Endothelial cell of coronary artery (primary cell): Measurements from ENCODE around the gene MRNIP. TPM values are rescaled to one million over a fixed set of nuclear protein-coding genes. Genes with fewer than 3 reads are reported as not detected.

ENCODE experiments used
- total RNA-seq: library from RNA; depleted of rRNA; stranded (reverse); fragments of >200 nt; gene quantifications from 2 replicates; pipeline ENCODE4 v1.2.3, GENCODE V29; 2014

The MRNIP gene, protein sequence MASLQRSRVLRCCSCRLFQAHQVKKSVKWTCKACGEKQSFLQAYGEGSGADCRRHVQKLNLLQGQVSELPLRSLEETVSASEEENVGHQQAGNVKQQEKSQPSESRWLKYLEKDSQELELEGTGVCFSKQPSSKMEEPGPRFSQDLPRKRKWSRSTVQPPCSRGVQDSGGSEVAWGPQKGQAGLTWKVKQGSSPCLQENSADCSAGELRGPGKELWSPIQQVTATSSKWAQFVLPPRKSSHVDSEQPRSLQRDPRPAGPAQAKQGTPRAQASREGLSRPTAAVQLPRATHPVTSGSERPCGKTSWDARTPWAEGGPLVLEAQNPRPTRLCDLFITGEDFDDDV
- 10.2 and 17.2 TPM in 2 replicates for total RNA-seq

GRCh38 chr5:179858586-179859427, at the start of gene MRNIP:
TSS of gene MRNIP (minus strand) at chr5:179858817. CDS start at chr5:179858796, 21 bp downstream.

DNA sequence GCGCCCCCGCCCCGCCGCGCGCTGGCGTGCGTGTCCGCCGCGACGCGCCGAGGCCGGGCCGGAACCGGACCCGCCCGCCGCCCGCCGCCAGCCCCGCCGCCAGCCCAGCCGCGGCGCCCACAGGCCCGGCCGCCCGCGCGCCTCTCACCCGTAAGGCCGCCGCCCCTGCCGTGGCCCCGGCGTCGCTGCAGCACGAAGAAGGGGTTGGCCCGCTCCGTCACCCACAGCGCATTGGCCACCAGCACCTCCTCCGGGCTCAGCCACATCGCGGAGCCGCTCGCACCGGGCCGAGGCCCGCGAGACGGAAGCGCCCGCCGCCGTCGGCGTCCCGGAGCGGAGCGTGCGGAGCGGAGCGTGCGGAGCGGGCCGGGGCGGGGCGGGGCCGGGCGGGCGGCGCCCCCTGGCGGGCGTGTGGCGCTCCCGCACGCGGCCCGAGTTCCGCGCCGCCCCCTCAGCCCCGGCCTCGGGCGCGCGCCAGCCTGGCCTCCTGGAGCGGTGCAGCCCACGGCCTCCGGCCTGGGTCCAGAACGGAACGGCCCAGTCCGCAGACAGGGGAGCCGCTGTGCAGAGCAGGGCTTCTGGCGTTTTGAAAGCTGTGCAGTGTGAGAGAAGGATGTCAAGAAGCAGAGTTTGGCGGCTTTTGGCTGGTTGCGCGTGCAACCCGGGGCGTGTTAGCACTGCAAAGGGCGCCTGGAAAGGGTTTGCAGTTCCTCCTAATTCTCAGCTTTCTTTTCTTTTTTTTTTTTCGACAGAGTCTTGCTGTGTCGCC, 49.1 kb upstream of the MRNIP start, which contains the start of gene TBC1D9B:
Gene TBC1D9B (minus strand): TSS at position 342 of the 769 bp plus-strand sequence. CDS start 76 bp downstream, at position 266.

GRCh38 chr5:179820483-179821297, 37.9 kb downstream of the MRNIP start, which contains the start of gene SQSTM1:
TSS of gene SQSTM1 (plus strand) at chr5:179820905. CDS start at chr5:179820937, 32 bp downstream.

GRCh38 chr5:179806250-179807048, 52.2 kb downstream of the MRNIP start, which contains the start of gene MGAT4B:
TSS of gene MGAT4B (minus strand) at chr5:179806866. CDS start at chr5:179806583, 283 bp downstream.

GRCh38 chr5:179793468-179794139, 65.0 kb downstream of the MRNIP start, which contains the start of gene LTC4S:
TSS of gene LTC4S (plus strand) at chr5:179793986. CDS start at chr5:179794081, 95 bp downstream.

Other genes with a start within 250 kb of the MRNIP start
- gene HNRNPH1, start 235.1 kb downstream of the MRNIP start, total RNA-seq = 864 and 891 TPM in 2 replicates
- 0.09 and 0.18 TPM in 2 replicates for gene CBY3, start 177.8 kb downstream of the MRNIP start, total RNA-seq
- gene CANX, start 159.8 kb downstream of the MRNIP start, total RNA-seq = 661 and 812 TPM in 2 replicates
- 5.6 and 8.0 TPM in 2 replicates for gene MAML1, start 126.0 kb downstream of the MRNIP start, total RNA-seq
- 1.1 and 1.2 TPM in 2 replicates for gene LTC4S, start 64.8 kb downstream of the MRNIP start, total RNA-seq
- 130 and 211 TPM in 2 replicates for gene MGAT4B, start 52.0 kb downstream of the MRNIP start, total RNA-seq
- gene SQSTM1, start 37.9 kb downstream of the MRNIP start, total RNA-seq = 355 and 525 TPM in 2 replicates
- gene TBC1D9B, start 49.1 kb upstream of the MRNIP start, total RNA-seq = 46.2 and 64.1 TPM in 2 replicates
- 17.4 and 34.2 TPM in 2 replicates for gene RNF130, start 212.9 kb upstream of the MRNIP start, total RNA-seq